HepG2 (cell line): ENCODE data around the gene CD3D. TPM values are rescaled to one million over a fixed set of nuclear protein-coding genes. Genes with fewer than 3 reads are reported as not detected.

Experiments used
- ATF7-NPFF ChIP-seq: sonication (generic); formaldehyde crosslinking; IDR thresholded peaks from 2 replicates; pipeline ENCODE4 v1.8.1; 2023; ENCODE audit warnings: mild to moderate bottlenecking, low read depth, missing genetic modification reagents, moderate library complexity
- BCL6 ChIP-seq: IDR thresholded peaks from 2 replicates; pipeline ENCODE4 v1.6.1; 2016; ENCODE audit warnings: missing genetic modification reagents, missing compliant biosample characterization
- EED ChIP-seq: sonication (generic); formaldehyde crosslinking; IDR thresholded peaks from 2 replicates; pipeline ENCODE4 v1.5.0; 2020; ENCODE audit warnings: mild to moderate bottlenecking, missing genetic modification reagents
- EHMT2 ChIP-seq: fragments of 200-600 bp; sonication (generic); IDR thresholded peaks from 2 replicates; pipeline ENCODE4 v1.7.0; 2017; ENCODE audit warnings: antibody characterized with exemption, low read depth, low read length, borderline replicate concordance
- FOXA3 ChIP-seq: IDR thresholded peaks from 2 replicates; pipeline ENCODE4 v1.6.1; 2016; ENCODE audit warnings: missing genetic modification reagents, missing compliant biosample characterization
- FOXK1 ChIP-seq: sonication (generic); formaldehyde crosslinking; IDR thresholded peaks from 2 replicates; pipeline ENCODE4 v1.4.0; 2020; ENCODE audit warnings: low read depth, missing genetic modification reagents, borderline replicate concordance
- GABPB1 ChIP-seq: IDR thresholded peaks from 2 replicates; pipeline ENCODE4 v1.6.1; 2016; ENCODE audit warnings: mild to moderate bottlenecking, missing genetic modification reagents, moderate library complexity, missing compliant biosample characterization
- HDAC6 ChIP-seq: fragments of 200-600 bp; sonication (generic); IDR thresholded peaks from 2 replicates; pipeline ENCODE4 v1.7.0; 2017; ENCODE audit warnings: mild to moderate bottlenecking, antibody characterized with exemption, low read length, low read depth
- KDM4B ChIP-seq: sonication (generic); formaldehyde crosslinking; IDR thresholded peaks from 2 replicates; pipeline ENCODE4 v1.4.0; 2020; ENCODE audit warnings: missing genetic modification reagents
- MED1 ChIP-seq: sonication (generic); formaldehyde crosslinking; IDR thresholded peaks from 2 replicates; pipeline ENCODE4 v1.4.0; 2020; ENCODE audit warnings: missing genetic modification reagents
- NCOA1 ChIP-seq: sonication (generic); formaldehyde crosslinking; IDR thresholded peaks from 2 replicates; pipeline ENCODE4 v1.9.0; 2021; ENCODE audit warnings: missing genetic modification reagents
- NCOR1 ChIP-seq: fragments of 200-600 bp; sonication (generic); IDR thresholded peaks from 2 replicates; pipeline ENCODE4 v1.7.0; 2017; ENCODE audit warnings: antibody characterized with exemption, low read length, borderline replicate concordance
- PAWR ChIP-seq: sonication (generic); formaldehyde crosslinking; IDR thresholded peaks from 2 replicates; pipeline ENCODE4 v1.4.0; 2020; ENCODE audit warnings: missing genetic modification reagents, mild to moderate bottlenecking, borderline replicate concordance
- RXRB ChIP-seq: IDR thresholded peaks from 2 replicates; pipeline ENCODE4 v1.6.1; 2016; ENCODE audit warnings: borderline replicate concordance, missing genetic modification reagents, missing compliant biosample characterization
- SKI ChIP-seq: fragments of 450-650 bp; IDR thresholded peaks from one replicate; pipeline ENCODE4 v1.6.1; 2018; ENCODE audit warnings: mild to moderate bottlenecking; ENCODE audit not compliant: partially characterized antibody
- SMYD3 ChIP-seq: sonication (generic); formaldehyde crosslinking; IDR thresholded peaks from 2 replicates; pipeline ENCODE4 v1.8.1; 2023; ENCODE audit warnings: mild to moderate bottlenecking, missing genetic modification reagents
- STAG1 ChIP-seq: sonication (generic); formaldehyde crosslinking; IDR thresholded peaks from 2 replicates; pipeline ENCODE4 v1.4.0; 2020; ENCODE audit warnings: missing genetic modification reagents
- TARDBP ChIP-seq: sonication (generic); formaldehyde crosslinking; IDR thresholded peaks from 2 replicates; pipeline ENCODE4 v1.8.0; 2022; ENCODE audit warnings: mild to moderate bottlenecking, missing genetic modification reagents
- TEAD3 ChIP-seq: optimal IDR thresholded peaks from 2 replicates; pipeline ENCODE3; 2016; ENCODE audit warnings: borderline replicate concordance
- XBP1 ChIP-seq: sonication (generic); formaldehyde crosslinking; IDR thresholded peaks from 2 replicates; pipeline ENCODE4 v1.5.0; 2020; ENCODE audit warnings: missing genetic modification reagents
- ZFP1 ChIP-seq: IDR thresholded peaks from 2 replicates; pipeline ENCODE4 v1.6.1; 2016
- ZFP36 ChIP-seq: fragments of 150-350 bp; IDR thresholded peaks from 2 replicates; pipeline ENCODE4 v1.6.1; 2018; ENCODE audit warnings: borderline replicate concordance, low read length, low read depth; ENCODE audit not compliant: partially characterized antibody
- ZFP62 ChIP-seq: sonication (generic); formaldehyde crosslinking; IDR thresholded peaks from 2 replicates; pipeline ENCODE4 v1.4.0; 2020; ENCODE audit warnings: missing genetic modification reagents
- ZNF3 ChIP-seq: IDR thresholded peaks from 2 replicates; pipeline ENCODE4 v1.7.0; 2017; ENCODE audit warnings: inconsistent platforms
- ZNF510 ChIP-seq: sonication (generic); formaldehyde crosslinking; IDR thresholded peaks from 2 replicates; pipeline ENCODE4 v1.4.0; 2020; ENCODE audit warnings: low read depth, mild to moderate bottlenecking, missing genetic modification reagents
- ZNF678 ChIP-seq: sonication (generic); formaldehyde crosslinking; IDR thresholded peaks from 2 replicates; pipeline ENCODE4 v1.4.0; 2020; ENCODE audit warnings: mild to moderate bottlenecking, missing genetic modification reagents
- ZNF775 ChIP-seq: sonication (generic); formaldehyde crosslinking; IDR thresholded peaks from 2 replicates; pipeline ENCODE4 v1.4.0; 2020; ENCODE audit warnings: missing genetic modification reagents, mild to moderate bottlenecking, moderate library complexity, borderline replicate concordance
- ZNF792 ChIP-seq: IDR thresholded peaks from 2 replicates; pipeline ENCODE4 v1.6.1; 2016
- ZSCAN29 ChIP-seq: sonication (generic); formaldehyde crosslinking; conservative IDR thresholded peaks from 2 replicates; pipeline ENCODE4 v1.4.0; 2020; ENCODE audit warnings: mild to moderate bottlenecking, missing genetic modification reagents
- polyA plus RNA-seq, 8 experiments: library from polyadenylated mRNA; depleted of rRNA in 3 of 8; stranded (reverse) in 7 of 8; unstranded in 1 of 8; fragments of >200 nt; fragmentation: Illumina TruSeq in 4 of 8; extraction: Trizol in 4 of 8; gene quantifications; 2 replicates each; pipeline versions ENCODE4 v1.2.1 to v1.2.3, GENCODE V29; 2011 to 2016; ENCODE audit warnings: low read depth in 4 of 8, missing spikeins in 1 of 8, mixed read lengths in 1 of 8; ENCODE audit not compliant: insufficient read depth in 1 of 8
- total RNA-seq, 5 experiments: library from RNA; depleted of rRNA; stranded (reverse); fragments of >200 nt; fragmentation: Illumina TruSeq; extraction: Trizol; gene quantifications; 2 replicates each; pipeline ENCODE4 v1.2.3, GENCODE V29; 2016; ENCODE audit warnings: low read depth in 1 of 5
- TF ChIP-seq, protein P1 (sequence below): sonication (generic); formaldehyde crosslinking; IDR thresholded peaks from 2 replicates; pipeline ENCODE4 v1.8.0; 2023; ENCODE audit warnings: mild to moderate bottlenecking, missing genetic modification reagents
- TF ChIP-seq, protein P2 (sequence below): sonication (generic); formaldehyde crosslinking; IDR thresholded peaks from 2 replicates; pipeline ENCODE4 v1.4.0; 2020; ENCODE audit warnings: mild to moderate bottlenecking, missing genetic modification reagents
- TF ChIP-seq, protein P3 (sequence below): sonication (generic); formaldehyde crosslinking; conservative IDR thresholded peaks from 2 replicates; pipeline ENCODE4 v1.8.1; 2023; ENCODE audit warnings: missing genetic modification reagents
- TF ChIP-seq, protein P4 (sequence below): sonication (generic); formaldehyde crosslinking; IDR thresholded peaks from 2 replicates; pipeline ENCODE4 v1.4.0; 2020; ENCODE audit warnings: missing genetic modification reagents

The CD3D gene
- total and polyA plus RNA-seq, 2 of the 13 experiments (the other 11 are each of a cell fraction or from before 2014, with no cell fraction given): 0.66 to 6.6 TPM

DNA sequence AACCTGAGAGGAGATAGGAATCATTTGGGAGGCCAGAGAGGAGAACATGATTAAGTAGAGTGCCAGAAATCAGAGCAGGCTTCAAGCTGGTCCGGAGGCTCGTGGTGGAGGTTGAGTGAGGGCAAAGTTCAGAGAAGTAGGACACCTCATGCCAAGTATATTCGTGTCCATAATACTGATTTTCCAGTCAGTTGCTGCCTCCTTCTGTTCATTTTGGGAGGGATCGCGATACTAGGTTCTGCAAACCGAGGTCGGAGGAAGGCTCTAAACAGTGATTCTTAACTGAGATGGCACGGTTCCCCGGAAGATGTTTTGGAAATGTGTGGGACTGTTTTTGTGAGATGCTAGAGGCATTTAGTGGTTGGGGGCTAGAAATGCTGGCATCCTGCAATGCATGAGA lies 51.6 kb downstream of the CD3D start (continued):
- TF ChIP-seq GABPB1: no peak
- TF ChIP-seq EHMT2: no peak
- TF ChIP-seq MED1 (CRISPR knock-in tag): peak; percentile 49
- TF ChIP-seq, protein P1, sequence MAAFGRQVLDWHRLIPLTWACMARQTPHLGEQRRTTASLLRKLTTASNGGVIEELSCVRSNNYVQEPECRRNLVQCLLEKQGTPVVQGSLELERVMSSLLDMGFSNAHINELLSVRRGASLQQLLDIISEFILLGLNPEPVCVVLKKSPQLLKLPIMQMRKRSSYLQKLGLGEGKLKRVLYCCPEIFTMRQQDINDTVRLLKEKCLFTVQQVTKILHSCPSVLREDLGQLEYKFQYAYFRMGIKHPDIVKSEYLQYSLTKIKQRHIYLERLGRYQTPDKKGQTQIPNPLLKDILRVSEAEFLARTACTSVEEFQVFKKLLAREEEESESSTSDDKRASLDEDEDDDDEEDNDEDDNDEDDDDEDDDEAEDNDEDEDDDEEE (CRISPR knock-in tag): no peak
- TF ChIP-seq ZFP36: no peak
- TF ChIP-seq ATF7-NPFF (CRISPR knock-in tag): no peak
- no peak for TF ChIP-seq ZNF510 (CRISPR knock-in tag)
- TF ChIP-seq KDM4B: no peak
- TF ChIP-seq TARDBP (CRISPR knock-in tag): no peak; the same call in 1 of the 2 replicates
- TF ChIP-seq, protein P2, sequence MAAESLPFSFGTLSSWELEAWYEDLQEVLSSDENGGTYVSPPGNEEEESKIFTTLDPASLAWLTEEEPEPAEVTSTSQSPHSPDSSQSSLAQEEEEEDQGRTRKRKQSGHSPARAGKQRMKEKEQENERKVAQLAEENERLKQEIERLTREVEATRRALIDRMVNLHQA: no peak
- TF ChIP-seq ZNF792 (CRISPR knock-in tag): no peak; the same call in 1 of the 2 replicates
- TF ChIP-seq ZNF3: no peak
- TF ChIP-seq XBP1: no peak
- peak; percentile 40 for TF ChIP-seq TEAD3
- TF ChIP-seq FOXK1 (CRISPR knock-in tag): peak; percentile 42; the same call in 1 of the 2 replicates
- TF ChIP-seq SKI: no peak
- no peak for TF ChIP-seq SMYD3
- no peak for TF ChIP-seq EED (CRISPR knock-in tag)
- TF ChIP-seq ZFP62: no peak
- TF ChIP-seq, protein P3, sequence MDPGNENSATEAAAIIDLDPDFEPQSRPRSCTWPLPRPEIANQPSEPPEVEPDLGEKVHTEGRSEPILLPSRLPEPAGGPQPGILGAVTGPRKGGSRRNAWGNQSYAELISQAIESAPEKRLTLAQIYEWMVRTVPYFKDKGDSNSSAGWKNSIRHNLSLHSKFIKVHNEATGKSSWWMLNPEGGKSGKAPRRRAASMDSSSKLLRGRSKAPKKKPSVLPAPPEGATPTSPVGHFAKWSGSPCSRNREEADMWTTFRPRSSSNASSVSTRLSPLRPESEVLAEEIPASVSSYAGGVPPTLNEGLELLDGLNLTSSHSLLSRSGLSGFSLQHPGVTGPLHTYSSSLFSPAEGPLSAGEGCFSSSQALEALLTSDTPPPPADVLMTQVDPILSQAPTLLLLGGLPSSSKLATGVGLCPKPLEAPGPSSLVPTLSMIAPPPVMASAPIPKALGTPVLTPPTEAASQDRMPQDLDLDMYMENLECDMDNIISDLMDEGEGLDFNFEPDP (CRISPR knock-in tag): no peak
- no peak for TF ChIP-seq ZFP1 (CRISPR knock-in tag)
- TF ChIP-seq ZNF775: no peak
- peak; percentile 80 for TF ChIP-seq RXRB (CRISPR knock-in tag)
- TF ChIP-seq ZNF678 (CRISPR knock-in tag): no peak
- TF ChIP-seq, protein P4, sequence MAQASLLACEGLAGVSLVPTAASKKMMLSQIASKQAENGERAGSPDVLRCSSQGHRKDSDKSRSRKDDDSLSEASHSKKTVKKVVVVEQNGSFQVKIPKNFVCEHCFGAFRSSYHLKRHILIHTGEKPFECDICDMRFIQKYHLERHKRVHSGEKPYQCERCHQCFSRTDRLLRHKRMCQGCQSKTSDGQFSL: no peak
- no peak for TF ChIP-seq ZSCAN29
- peak; percentile 35; the same call in 1 of the 2 replicates for TF ChIP-seq FOXA3
- 0 out of 2 replicates have a peak, but pooled peaks have one; percentile 25 for TF ChIP-seq BCL6 (CRISPR knock-in tag)
- no peak for TF ChIP-seq PAWR
- no peak for TF ChIP-seq NCOA1
- no peak for TF ChIP-seq HDAC6
- peak; percentile 45; the same call in 1 of the 2 replicates for TF ChIP-seq NCOR1
- peak; percentile 98 for TF ChIP-seq STAG1 (CRISPR knock-in tag)
